Astrocyte of the spinal cord (primary cell): Measurements from ENCODE around the gene CTTNBP2NL.

Experiments used
- DNase-seq: peaks from one replicate; pipeline ENCODE4 v3.0.0; 2011; ENCODE audit warnings: low read depth, low spot score
- H3K4me3 ChIP-seq: 2 replicates; pipeline ENCODE4 v1.5.1; 2011; ENCODE audit warnings: low read depth, mild to moderate bottlenecking, low read length, moderate library complexity
- CTCF ChIP-seq: IDR thresholded peaks from 2 replicates; pipeline ENCODE4 v1.5.1; 2012; ENCODE audit warnings: low read depth, mild to moderate bottlenecking, low read length, inconsistent platforms
- in situ Hi-C: cut with HindIII; loops from 2 replicates; pipeline ENCODE4 v1.10.0; 2017; ENCODE audit warnings: low sequenced_read_pairs

Gene CTTNBP2NL

GRCh38 chr1:112507336-112507735, 111.3 kb downstream of the CTTNBP2NL start:
- in situ Hi-C loops, result no loop called here
- TF ChIP-seq CTCF, result no peak
- H3K4me3 ChIP-seq, result no peak overlapping the region
- DNase-seq, result no peak

GRCh38 chr1:112507921-112508277, 111.9 kb downstream of the CTTNBP2NL start:
- in situ Hi-C loops, result no loop called here
- peak overlapping the region; percentile 41 for H3K4me3 ChIP-seq
- DNase-seq, result no peak
- TF ChIP-seq CTCF, result no peak

- no peak for DNase-seq
- TF ChIP-seq CTCF, result no peak
- peak within 1 kb of the TSS; percentile 41 for H3K4me3 ChIP-seq
- in situ Hi-C loops, result no loop called here
Observed at GRCh38 chr1:112508278-112509004, 112.4 kb downstream of the CTTNBP2NL start, which contains the start of gene WNT2B. TSS of gene WNT2B (plus strand) at chr1:112508965. CDS start at chr1:112509263, 298 bp downstream.

GRCh38 chr1:112509005-112509659, 113.1 kb downstream of the CTTNBP2NL start:
- DNase-seq, result no peak
- no peak for TF ChIP-seq CTCF
- in situ Hi-C loops, result no loop called here
- H3K4me3 ChIP-seq, result peak overlapping the region; percentile 41

GRCh38 chr1:112509660-112510178, 113.7 kb downstream of the CTTNBP2NL start:
- in situ Hi-C loops, result no loop called here
- H3K4me3 ChIP-seq, result peak overlapping the region; percentile 41
- no peak for DNase-seq
- TF ChIP-seq CTCF, result no peak

- DNase-seq, result no peak
- H3K4me3 ChIP-seq, result no peak overlapping the region
- in situ Hi-C loops, result no loop called here
- TF ChIP-seq CTCF, result no peak
Observed at GRCh38 chr1:112510340-112510739, 114.3 kb downstream of the CTTNBP2NL start.
